PFSK-1 (cell line): ENCODE results near the gene SLC12A3.

Experiments
- POLR2AphosphoS5 ChIP-seq: IDR thresholded peaks from 2 replicates; pipeline ENCODE4 v1.6.1; 2012; ENCODE audit warnings: low read depth, mild to moderate bottlenecking, control low read depth, low read length, moderate library complexity
- TAF1 ChIP-seq: IDR thresholded peaks from 2 replicates; pipeline ENCODE4 v1.6.1; 2012; ENCODE audit warnings: low read length, control low read depth, borderline replicate concordance; ENCODE audit not compliant: insufficient read depth

GRCh38 chr16:56892705-56893104 is 27.7 kb downstream of the SLC12A3 start:
- TF ChIP-seq TAF1 = no peak
- TF ChIP-seq POLR2AphosphoS5 = no peak
